NCI-H345 treated with DMSO at 0.1 percent for 48 hours (cell line): ENCODE data around the gene CFAP46.
"Not testable (repeated sequence)": the region's sequence is repeated elsewhere in the genome, so short reads cannot be mapped to it uniquely, and the experiment has no call there.

Source experiments
- DNase-seq: peaks from one replicate; lab custom pipeline; 2025; ENCODE audit not compliant: unreplicated experiment; lab: John Stamatoyannopoulos, UW

CFAP46 gene

DNA sequence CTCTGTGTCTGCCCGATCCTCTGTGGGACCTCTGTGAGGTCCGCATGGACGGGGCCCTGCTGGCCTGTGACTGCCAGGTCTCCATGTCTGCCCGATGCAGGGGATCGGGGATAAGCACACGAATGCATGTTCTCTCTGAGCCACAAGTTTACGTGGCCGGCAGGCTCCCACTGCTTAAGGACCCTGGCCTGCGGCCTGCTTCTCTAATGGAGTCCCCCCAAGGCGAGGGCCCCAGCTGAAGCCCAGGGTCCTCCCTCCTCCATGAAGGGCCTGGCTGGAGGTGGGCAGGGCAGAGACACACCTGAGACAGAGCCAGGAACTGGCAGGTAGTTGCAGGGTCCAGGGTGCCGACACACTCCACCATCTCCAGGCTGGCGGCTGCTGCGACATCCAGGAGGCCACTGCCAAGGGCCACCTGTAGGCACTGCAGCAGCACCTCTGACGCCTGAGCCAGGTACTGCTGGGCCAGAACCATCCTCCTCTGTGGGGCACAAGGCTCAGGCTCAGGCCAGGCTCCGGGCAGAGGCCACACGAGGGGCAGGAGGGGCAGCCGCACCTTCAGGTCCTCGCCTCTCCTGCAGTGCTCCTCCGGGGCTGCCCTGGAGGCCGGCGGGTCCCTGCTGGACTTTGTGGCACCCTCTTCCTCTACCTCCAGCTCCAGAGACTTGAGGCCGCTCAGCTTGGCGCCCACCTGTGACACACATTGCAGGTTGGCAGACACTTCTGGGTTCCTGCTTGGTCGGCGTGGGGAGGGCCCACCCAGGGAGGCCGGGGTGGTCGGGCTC, 95.5 kb downstream of the CFAP46 start:
- DNase-seq = no peak

DNA sequence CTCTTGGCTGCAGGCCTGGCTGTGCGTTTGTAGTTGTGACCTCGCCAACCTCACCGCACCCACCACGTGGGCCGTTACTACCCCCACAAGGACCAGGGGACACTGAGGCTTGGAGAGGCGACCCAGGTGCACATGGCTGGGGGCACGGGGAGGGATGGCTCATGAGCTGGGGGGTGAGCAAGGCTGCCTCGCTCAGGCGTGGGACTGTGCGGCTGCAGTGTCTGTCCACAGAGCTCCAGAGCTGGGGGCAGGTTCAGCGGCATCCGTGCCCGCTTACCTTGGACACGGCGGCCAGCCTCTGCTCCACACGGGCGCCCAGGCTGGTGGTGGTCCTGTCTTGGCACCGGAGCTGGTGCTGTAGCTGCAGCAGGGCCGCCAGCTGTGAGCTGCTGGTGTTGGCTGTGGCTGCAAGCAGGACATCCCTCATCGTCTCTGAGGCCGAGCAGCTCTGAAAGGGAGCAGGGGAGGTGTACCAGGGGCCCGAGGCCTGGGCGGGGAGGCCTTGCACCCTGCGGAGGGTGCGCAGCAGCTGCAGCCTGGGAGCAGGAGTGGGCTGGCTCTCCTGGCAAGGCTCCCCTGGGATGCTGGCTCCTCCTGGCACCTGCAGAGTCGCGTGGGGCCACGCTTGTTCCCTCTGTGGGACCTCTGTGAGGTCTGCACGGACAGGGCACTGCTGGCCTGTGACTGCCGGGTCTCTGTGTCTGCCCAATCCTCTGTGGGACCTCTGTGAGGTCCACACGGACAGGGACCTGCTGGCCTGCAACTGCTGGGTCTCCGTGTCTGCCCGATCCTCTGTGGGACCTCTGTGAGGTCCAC, 96.4 kb downstream of the CFAP46 start:
- DNase-seq = no peak

DNA sequence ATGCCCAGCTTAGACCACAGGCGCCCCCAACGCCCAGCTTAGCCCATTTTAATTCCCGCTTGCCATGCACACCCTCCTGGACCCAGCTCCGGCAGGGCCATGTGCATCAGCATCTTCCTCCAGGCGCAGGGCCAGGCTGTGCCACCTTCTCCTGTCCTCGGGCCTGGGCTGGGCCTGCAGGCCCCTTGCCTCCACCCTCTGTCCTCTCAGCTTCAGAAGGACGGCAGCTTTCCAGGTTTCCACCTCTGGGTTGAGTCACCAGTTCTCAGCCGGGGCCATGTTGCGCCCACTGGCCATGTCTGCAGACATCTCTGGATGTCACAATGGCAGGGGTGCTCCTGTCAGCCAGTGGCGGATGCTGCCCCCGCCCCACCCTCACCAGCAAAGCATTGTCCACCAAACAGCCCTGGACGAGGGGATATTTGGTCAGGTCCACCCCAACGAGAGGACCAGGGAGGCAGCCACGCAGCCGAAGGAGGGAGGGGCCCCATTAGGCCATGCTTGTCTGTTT, 97.3 kb downstream of the CFAP46 start:
- no peak for DNase-seq

DNA sequence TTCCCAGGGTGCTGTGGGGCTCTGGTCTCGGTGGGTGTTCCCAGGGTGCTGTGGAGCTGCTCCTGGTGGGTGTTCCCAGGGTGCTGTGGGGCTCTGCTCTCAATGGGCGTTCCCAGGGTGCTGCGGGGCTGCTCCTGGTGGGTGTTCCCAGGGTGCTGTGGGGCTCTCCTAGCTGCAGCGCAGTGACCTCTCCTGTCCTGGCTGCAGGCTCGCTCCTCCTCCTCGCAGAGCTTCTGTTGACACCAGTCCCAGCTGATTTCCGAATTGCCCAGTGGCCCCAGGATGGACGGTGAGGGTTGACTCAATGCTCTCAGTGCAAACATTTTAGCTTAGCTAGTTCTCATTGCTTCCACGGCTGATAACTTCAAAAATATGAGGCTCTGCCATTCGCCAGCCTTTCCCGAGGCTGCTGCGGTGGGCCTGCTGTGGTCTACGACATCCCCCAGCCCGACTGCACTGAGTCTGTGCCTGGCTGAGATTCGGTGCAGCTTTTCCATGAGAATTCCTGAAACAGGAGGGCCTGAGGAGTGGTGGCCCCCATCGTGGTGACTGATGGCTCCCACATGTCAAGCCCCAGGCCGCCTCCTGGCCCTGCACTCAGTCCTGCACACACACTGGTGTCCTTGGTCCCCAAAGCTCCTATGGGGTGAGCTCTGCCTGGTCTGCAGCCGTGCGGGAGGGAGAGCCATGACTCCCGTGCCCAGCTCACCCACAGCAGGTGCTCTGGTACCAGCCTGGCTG, 98.1 kb downstream of the CFAP46 start:
- no peak for DNase-seq

DNA sequence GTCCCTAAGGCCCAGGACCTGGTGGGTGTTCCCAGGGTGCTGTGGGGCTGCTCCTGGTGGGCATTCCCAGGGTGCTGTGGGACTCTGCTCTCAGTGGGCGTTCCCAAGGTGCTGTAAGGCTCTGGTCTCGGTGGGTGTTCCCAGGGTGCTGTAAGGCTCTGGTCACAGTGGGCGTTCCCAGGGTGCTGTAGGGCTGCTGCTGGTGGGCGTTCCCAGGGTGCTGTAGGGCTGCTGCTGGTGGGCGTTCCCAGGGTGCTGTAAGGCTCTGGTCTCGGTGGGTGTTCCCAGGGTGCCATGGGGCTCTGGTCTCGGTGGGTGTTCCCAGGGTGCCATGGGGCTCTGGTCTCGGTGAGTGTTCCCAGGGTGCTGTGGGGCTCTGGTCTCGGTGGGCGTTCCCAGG, 99.1 kb downstream of the CFAP46 start:
- not testable (repeated sequence) for DNase-seq

DNA sequence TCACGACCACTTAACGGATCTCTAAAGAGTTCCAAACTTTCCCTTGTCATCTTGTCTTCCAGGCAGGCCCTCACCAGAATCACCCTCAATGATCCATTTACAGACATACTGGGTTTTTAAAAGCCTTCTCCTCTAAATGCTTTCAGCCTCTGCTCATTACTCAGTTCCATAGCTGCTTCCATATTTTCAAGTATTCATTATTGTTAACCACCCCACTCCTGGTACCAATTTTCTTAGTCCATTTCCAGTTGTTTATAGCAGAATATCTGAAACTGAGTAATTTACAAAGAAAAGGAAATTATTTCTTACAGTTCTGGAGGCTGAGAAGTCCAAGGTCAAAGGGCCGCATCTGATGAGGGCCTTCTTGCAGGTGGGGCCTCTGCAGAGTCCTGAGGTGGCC, 100.0 kb downstream of the CFAP46 start:
- no peak for DNase-seq

DNA sequence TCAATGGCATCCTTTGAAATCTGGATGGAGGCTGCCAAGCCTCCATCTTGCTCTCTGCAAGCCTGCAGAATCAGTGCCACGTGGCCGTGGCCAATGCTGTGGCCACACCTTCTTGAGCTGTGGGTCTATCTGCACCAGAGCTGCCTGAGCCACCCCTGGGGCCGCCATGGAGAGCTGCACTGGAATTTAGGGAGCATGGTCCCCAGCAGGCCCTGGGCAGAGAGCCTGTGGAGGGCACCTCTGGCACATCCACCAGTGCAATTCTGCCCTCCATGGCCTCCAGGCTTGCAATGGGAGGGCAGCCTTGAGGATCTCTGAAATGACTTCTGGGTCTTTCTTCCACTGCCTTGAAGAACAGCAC, 100.8 kb downstream of the CFAP46 start:
- no peak for DNase-seq

DNA sequence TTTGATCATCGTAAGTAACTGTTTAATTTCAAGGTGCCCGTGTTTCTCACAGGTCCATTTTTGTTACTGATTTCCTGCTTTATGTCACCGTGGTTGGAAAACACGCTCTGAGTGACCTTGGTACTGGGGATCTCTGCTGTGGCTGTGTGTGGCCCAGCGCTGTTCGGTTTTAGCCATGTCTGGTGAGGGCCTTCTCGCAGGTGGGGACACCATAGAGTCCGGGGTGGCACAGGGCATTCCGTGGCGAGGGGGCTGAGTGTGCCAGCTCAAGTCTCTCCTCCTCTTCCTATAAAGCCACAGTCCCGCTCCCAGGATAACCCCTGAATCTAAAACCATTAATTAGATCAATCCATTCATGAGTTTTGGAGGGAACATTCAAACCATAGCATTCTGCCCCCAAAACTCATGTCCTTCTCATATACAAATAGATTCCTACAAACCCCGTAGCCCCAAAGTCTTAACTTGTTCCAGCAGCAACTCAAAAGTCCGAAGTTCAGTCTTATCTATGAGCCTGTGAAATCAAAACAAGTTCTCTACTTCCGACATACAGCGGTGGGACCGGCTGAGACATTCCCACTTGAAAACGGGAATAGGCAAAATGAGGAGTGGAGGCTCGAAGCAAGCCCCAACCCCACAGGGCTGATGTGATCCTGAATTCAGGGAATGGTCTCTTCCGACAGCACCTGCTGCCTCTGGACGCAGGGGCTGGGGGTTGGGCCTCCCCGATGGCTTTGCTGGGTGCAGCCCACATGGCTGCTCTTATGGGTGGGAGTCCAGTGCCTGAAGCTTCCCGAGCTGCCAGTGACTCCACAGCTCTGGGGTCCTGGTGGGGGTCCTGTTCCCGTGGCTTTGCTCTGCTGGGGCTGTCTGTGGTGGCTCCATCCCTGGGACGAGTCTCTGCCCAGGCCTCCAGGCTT, 101.4 kb downstream of the CFAP46 start:
- DNase-seq = no peak

DNA sequence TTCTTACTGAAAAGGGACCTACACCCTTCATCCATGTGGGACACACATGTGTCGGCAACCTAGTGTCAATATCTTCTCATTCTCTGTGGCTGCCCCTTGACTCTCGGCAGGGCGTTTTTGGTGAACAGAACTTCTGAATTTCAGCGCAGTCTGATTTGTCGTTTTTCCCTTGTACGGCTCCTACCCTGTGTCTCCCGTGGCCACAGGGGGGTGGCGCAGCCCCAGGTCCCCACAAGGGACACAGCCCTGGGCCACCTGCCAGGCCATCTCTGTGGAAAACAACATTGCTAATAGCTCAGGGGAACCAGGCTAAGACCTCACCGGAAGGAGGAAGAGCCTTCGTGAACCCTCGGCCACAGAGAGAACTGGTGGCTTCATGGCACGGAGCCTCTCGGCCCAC, 103.3 kb downstream of the CFAP46 start:
- DNase-seq = no peak

DNA sequence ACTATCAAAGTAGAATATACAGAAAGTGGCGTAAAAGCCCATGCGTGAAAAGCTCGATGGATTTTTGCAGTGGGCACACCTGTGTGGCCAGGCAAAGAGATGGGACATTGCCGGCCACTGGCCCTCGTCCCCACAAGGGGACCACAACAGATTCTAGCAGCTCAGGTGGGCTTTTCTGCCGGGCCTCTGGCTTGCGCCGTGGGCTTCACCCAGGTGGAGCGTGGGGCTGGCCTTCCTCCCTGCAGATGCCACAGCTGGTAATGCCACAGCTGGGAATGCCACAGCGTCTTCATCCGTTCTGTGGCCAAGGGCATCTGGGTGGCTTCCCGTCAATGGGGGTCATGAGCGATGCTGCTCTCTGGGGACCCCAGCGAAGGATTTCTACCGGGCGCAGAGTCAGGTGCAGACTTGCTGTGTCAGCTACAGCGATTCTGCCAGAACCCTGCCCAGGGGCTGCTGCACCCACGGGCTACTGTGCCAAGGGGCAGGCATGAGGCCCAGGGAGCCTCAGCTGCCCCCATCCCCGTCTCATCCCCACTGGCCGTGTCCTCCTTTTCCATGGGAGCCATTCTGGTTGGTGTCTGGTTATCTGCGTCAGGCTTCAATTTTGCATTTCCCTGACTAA, 103.9 kb downstream of the CFAP46 start:
- DNase-seq = no peak

DNA sequence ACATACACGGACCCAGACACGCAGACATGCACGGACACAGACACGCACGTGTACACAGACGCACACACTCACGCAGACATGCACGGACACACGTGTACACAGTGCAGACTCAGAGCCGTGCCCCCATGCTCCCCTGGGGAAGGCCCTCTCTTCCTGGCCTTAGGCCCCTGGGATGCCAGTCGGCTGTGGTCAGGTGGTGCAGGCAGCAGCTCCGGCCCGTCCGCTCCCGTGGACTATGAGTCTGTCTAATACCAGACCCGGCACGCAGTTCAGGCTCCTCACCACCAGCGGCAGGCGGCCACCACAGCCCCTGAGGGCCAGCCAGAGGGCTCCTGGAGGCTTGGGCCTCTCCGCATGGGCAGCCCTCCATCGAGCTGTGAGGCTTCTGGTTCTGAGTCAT, 104.5 kb downstream of the CFAP46 start:
- DNase-seq = no peak

DNA sequence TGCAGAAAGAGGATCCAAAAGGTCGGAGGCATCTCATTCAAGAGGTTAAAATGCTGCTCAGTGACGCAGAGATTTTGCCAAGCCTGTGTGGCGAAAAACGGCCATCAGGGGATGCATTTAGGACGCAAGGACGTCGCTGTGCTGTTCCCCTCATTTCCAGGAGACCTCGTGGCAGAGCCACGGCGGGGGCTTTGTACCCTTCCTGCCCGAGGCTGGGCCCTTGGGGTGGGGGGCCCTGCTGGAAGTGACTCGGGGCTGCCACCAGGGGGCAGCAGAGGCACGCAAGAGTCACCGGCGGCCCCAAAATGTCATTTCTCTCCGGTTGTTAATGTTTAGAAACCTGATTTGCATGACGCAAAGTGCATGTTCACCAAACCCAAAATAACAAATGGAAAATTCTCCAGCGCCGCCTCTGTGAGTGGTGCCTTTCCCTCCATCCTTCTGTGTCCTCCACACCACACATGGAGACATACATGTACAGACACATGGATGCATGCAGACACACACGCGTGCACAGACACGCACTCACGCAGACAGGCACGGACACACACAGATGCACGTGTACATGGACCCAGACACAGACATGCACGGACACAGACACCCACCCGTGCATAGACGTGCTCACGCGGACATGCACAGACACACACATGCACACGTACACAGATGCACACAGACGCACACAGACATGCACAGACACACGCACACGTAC, 105.4 kb downstream of the CFAP46 start:
- peak; percentile 8 for DNase-seq

DNA sequence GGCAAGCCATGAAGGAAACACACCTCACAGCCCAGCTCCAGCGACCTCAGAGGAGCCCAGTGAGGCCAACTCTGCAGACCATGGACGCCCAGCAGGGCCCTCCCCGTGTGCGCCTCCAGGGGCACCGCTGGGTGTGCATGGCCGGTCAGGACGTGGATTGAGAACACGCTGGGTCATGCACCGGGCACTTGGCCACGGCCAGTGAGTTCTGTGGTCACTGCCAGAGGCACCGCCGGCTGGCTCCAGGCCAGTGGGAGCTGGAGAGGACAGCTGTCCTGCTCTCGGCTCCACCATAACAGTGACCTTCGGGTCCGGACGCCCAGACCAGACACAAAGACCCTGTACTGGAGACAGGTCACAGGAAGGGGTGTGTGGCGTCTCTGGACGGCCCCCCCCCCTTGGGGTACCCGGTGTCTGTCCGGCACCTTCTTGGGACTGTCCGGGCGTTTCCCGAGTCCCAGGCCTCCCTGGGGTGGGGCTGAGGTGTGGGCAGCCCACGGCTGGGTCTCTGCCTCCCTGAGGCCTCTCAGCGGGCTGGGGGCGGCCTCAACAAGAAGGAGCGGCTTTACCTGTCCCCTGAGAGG, 106.0 kb downstream of the CFAP46 start:
- DNase-seq = no peak

DNA sequence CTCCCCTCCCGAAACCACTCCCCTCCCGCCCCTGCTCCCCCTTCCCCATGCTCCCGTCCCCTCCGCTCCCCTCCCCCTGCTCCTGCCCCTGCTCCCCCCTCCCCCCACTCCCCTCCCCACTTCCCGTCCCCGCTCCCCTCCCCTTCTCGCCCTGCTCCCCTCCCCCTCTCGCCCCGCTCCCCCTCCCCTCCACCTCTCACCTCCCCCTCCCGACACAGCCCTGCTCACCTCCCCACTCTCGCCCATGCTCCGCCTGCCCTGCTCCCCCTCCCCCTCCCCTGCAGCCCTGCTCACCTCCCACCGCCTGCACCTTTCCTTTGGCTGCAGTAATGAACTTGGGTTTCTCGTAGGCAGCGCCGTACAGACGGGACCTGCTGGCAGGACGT, 106.5 kb downstream of the CFAP46 start:
- no peak for DNase-seq

DNA sequence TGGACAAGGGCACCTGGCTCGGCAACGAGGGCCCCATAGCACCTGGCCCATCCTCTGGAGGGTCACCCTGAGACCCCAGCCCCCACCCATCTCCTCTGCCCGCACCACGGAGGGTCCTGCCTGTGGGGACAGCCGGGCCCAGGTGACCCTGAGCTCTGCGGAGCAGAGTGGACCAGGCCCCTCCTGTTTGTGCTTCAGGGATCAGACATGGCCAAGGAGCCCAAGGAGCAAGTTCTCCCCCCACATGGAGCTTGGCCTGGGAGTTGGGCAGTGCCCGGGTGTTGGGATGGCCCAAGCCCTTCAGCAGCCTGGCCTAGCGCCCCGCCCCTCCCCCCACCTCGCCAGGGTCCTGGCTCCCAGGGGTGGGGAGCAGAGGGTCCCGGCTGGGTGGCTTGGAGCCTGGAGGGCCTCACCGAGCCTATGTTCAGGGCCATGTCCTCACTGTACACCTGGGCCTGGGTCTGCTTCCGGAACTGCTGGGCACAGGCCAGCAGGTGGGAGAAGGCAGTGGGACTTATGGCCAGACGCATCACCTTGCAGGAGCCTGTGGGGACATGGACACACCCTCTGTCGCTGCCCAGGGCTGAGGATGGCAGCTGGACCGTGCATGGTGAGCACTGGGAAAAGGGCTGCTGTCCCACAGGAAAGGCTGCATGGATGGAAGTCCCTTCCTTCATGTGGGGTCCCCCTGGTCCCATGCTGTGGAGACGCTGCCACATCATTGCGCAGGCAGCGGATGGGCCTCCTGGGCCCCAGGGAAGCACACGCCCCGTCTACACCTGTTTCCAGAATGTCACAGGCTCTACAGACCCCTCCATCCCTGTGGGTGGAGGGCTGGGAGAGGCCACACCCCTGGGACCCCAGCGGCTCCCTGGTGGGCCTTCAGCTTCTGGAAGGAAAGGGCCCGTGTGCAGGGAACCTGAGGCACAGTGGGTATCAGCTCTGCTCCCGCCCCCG, 107.2 kb downstream of the CFAP46 start:
- no peak for DNase-seq

DNA sequence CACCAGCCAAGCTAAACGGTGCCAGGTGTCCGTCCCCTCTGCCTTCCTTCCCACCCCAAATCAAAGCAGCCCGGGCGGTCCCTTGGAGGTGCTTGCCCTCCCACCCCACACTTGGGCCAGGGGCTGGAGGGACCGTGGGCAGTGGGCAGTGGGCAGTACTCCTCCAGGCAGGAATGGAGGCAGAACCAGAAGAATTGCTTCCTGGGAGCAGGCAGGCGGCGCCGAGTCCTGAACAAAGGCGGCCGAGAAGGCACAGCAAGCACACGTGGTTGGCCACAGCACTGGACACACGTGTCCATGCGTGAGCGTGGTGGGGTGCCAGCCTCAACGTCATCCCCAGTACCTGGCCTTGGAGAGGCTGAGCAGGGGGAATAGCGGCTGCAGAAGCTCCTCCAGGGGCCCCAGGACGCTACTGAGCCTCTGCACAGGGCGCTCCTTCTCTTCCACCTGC, 108.0 kb downstream of the CFAP46 start:
- DNase-seq = no peak

DNA sequence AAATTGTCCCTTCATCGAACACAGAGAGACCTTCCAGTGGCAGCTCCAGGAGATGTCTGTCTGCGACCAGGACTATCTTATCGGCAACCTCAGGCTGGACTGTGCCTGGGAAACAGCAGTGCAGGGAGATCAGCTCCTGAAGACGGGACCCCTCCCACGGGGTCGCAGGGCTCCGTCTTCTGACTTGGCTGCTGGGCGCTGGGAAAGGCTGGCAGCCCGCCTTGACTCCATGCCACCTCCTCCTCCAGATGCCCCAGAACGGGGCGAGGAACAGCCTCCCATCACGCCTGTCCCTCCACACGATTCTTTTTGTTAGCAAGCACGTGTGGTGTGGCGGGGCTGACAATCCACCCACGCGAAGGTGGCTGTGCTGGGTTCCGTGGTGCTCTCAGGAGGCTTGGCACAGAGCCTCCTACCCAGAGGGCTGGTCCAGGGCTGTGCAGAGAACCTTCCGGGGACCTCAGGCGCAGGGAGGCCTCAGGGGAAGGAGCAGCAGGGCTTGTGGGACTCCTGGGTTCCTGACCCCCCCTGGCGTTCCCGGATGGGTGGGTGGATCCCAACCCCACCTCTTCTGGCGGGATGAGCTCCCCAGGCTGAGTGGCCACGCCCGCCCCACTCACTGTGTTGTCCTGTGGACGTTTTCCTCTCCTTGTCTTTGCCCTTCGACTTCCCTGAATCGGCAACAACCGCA, 108.8 kb downstream of the CFAP46 start:
- DNase-seq = no peak
